Ecto neural progenitor cell (in vitro differentiated cells): ENCODE results near the gene TBC1D4.

Source experiments
- DNase-seq: peaks from one replicate; pipeline ENCODE4 v3.0.0-alpha.2; 2018; ENCODE audit warnings: low spot score

The TBC1D4 gene

DNA sequence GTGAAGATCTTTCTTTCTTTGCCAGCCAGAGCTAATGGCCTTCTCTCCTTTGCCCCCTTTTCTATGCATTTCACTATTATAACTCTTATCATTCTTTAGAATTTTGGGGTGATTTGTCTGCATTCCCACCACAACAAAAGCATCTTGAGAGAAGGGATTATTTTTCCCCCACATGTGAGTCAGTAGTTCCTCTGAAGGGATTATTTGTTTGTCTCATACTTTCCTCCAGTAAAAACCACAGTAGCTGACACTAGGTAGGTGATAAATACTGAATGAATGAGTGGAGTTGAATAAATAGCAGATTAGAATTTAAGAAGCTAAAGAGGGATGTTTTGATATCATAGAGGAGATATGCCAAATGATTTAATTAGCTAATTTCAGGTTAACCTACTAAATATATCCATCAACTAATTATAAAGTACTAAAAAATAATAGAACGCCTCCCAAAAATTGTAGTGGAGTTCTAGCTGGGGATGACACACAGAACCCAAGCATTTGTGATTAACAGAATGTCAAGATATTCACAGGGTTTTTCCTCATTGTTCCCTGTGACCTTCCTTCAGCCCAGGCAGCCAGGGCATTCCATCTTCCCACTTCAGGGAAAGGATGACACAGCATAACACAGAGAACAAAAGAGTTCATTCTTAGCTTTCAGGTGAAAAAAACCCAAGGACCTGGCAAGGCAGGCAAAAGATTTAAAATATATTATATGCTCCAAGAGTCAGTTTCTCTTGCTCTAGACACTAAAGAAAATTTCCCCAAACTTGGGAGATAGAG is 3.5 kb upstream of the TBC1D4 start:
- DNase-seq: no peak

- no peak for DNase-seq
Measured at GRCh38 chr13:75482820-75483079, 781 bp upstream of the TBC1D4 start.

- peak; percentile 78 for DNase-seq
Measured at GRCh38 chr13:75481176-75482069, 546 bp downstream of the TBC1D4 start.

DNA sequence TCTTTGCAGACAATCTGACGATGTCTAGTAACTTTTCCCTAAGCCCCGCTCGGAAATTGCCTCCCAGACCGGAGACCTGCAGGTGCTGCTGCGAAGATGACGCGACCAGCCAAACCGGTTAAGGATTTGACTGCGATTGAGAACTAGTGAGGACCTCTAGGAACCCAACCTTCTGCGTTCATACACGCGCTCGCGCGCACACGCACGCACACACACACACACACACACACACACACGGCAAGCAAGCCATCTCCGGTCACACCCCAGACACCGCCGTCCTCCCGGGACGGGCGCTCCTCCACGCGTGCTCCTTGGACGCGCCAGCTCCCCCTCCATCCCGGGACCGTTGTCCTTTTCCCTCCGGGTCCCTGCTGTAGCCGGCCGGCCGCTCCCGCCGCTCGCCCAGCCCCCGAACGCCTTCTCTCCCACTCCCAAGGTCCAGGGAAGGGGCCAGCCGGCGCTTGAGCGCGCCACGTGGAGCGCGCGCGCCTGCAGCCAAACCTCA is 1.2 kb downstream of the TBC1D4 start:
- peak; percentile 76 for DNase-seq

GRCh38 chr13:75479102-75479740 is 2.7 kb downstream of the TBC1D4 start:
- no peak for DNase-seq

DNA sequence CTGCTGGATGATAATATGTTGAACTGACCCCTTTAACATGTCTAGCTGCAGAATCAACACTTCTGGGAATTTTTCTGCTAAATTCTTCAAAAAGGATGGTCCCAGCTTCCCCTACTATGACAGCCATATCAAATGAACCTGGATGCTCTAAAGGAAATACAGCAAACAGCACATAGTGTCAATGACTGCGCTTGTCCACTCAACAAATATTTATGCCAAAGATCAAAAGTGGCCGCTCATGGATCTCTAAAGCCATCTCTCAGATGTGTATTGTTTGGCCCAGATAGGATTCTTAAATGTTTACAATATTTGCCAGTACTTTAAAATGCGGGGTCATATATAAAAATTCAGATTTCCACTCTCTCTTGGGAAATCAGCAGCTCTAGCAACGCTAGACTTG is 3.3 kb downstream of the TBC1D4 start:
- DNase-seq: no peak

DNA sequence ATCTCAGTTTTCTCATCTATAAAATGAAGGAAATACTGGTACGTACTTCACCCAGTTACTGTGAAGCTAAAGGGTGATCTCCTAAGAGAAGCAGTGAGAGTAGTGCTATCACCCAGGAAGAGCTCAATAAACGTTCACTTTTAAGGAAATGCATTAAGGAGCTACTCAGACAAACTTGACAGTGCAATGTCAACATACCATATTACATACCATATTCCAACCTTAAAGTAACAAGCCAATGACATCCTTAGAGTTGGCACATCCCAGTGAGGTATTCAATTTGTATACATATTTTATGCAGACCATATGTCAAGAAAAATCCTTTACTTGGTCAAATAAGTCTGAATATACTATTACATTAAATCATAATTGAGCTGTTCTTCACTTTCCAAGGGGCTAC is 7.0 kb downstream of the TBC1D4 start:
- no peak for DNase-seq

DNA sequence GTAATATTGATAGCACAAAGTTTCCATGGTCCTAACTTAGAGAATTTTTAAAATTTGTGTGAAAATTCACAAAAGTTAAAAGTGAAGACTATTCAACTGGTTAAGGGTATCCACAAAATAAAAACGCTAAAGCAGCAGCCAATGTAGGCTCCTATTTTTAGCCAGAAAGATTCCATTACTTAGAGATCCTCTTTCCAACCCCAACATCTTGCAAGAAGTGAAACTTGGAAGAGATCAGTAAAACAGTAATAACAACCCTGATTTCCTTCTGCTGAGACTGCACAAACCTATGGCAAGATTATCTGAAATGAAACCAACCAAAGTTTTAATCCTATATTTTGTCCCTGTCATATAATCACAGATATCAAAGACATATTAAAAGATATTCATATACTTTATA is 8.5 kb downstream of the TBC1D4 start:
- no peak for DNase-seq

DNA sequence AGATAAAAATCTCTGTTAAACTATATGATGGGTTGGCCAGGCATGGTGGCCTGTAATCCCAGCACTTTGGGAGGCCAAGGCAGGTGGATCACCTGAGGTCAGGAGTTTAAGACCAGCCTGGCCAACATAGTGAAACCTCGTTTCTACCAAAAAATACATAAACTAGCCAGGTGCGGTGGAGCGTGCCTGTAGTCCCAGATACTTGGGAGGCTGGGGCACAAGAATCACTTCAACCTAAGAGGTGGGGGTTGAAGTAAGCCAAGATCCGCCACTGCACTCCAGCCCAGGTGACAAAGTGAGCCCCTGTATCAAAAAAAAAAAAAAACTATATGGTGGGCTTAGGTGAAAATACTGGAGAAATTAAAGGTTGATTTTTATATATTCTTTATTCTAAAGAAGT is 11.3 kb downstream of the TBC1D4 start:
- no peak for DNase-seq

- no peak for DNase-seq
Measured at GRCh38 chr13:75469047-75469446, 12.9 kb downstream of the TBC1D4 start.

- no peak for DNase-seq
Measured at GRCh38 chr13:75468602-75469001, 13.4 kb downstream of the TBC1D4 start.

GRCh38 chr13:75468098-75468497 is 13.9 kb downstream of the TBC1D4 start:
- DNase-seq: no peak

DNA sequence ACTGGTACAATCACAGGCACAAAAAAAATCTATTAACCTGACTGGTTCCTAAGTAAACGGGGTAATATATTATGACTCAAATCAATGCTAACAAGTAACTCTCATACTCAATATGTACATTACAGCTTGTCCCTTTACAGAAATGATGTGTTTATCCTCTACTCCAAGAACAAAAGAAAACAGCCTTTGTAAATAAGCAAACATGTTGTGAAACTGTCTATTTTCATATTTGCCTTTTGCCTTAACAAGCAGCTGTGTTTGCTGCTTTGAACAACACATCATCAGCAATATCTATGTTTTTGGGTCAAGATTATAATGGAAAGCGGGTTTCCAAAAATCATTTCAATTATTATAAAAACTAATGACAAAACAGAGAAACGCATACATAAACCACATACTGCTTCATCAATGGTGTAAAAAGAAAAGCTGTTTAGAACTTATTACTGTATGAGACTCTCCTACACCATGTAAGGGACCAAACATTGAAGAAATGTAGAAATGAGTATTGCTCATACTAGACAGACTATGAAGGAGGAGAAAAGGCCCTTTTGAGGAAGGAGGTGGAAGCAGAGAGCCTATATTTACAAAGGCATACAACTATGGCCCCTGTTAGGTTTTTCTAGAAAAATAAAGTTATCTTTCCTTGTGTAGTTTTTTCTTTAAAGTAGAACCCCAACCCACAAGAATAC is 14.8 kb downstream of the TBC1D4 start:
- DNase-seq: no peak

- DNase-seq: no peak
Measured at GRCh38 chr13:75465236-75465635, 16.7 kb downstream of the TBC1D4 start.

DNA sequence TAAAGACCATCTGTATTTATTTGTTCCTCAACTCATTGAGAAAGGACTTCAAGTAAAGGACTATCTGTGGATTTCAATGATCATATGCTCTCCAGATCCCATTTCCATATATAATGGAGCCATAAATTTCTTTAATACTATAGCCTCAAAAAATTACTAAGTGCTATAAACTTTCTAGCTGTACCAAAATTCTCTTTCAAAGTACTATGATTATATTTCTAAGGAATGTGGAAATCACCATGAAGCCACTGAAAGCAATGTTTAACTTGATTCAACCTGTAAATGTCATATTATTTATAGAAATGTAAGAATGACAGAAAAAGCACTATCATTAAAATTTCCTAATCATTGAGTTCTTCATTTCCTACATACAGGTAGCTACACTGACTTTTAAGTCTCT is 20.7 kb downstream of the TBC1D4 start:
- DNase-seq: no peak

DNA sequence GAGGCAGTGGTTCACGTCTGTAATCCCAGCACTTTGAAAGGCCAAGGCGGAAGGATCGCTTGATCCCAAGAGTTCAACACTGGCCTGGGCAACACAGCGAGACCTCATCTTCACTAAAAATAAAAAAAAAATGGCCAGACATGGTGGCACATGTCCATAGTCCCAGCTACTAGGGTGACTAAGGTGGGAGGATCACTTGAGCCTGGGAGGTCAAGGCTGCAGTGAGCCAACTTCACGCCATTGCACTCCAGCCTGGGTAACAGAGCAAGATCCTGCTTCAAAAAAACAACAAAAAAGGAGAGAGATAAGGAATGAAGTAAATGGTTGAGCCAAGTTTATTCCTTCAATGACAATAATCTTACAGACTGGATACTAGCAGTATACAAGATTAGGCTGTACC is 21.3 kb downstream of the TBC1D4 start:
- no peak for DNase-seq

GRCh38 chr13:75458696-75459422 is 23.1 kb downstream of the TBC1D4 start:
- DNase-seq: no peak

- no peak for DNase-seq
Measured at GRCh38 chr13:75455962-75456361, 26.0 kb downstream of the TBC1D4 start.

DNA sequence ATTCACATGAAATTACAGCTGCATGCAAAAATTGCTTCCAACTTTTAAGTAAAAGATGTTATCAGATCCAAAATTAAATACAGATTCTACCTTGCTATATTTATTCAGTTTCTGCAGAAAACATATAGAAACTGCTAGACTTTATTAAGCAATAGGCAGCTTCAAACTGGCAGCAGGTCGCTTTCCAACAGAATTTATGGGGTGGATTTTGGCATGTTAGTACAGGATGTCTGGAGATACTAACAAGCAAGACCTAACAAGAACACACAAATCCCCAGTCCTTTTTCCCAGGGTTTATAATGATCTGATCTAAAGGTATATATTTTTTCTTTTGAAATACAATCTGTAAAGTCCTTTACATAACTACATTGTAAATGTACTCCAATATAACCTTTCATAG is 27.5 kb downstream of the TBC1D4 start:
- DNase-seq: no peak

- no peak for DNase-seq
Measured at GRCh38 chr13:75452564-75452963, 29.4 kb downstream of the TBC1D4 start.

- DNase-seq: no peak
Measured at GRCh38 chr13:75447493-75447892, 34.5 kb downstream of the TBC1D4 start.

DNA sequence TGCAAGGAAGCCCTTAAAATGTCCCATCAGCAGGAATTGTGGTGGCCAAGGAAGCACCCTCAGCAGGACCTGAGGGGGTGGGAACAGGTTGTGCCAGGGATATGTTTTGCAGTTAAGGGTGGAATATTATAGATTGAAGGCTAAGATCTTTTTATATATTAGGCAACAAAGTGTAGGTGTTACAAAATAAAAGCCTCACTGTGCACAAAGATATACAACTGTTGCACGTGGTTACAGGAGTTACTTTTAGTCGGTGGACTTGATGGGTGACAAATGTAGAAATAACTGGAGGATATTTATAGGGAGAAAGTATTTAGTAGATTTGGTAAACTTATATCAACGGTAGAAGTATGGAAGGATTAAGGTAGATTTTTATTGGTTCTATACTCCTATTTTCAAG is 35.1 kb downstream of the TBC1D4 start:
- DNase-seq: no peak
